Measurements from ENCODE around the gene USP36.

USP36 gene

DNA sequence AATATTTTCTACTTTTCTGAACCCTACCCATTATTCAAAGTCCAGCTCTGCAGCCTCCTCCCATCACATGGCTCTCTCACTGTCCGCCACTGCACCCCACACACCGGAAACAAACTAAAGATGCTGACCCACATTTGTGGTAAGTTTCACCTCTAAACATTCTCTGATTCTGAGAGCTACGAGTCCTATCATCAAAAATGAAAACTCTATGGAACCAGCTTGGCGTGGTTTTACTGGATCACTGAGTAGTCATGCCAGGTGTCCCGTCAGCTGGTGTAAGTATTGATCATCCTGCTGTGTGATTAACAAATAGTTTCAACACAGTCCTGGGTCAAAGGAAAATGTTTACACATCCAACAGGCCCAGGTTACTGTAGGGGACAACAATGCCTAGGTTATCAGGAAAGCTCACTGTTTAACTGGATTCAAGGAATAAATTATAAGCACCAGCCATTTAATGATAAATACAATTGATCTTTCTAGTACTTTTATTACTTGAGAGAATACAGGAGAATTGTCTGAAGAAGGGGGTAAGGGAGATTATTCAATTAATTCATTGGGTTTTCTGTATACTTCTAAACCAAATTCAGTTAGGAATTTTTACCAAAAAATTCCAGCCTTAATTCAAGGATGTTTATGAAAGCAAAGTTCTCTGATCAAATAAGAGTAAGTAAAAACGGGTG, 92.4 kb downstream of the USP36 start:
- DNase-seq = peak in 1 of 2 donors; percentile 47
- no peaks in the 10 kb centered on the region for H3K9me3 ChIP-seq
- H3K27me3 ChIP-seq = no peaks in the 10 kb centered on the region
- intact Hi-C loops (cut with DNase I; ENCODE audit: low total_unique reads) = loop anchor here (10.0 kb wide), 1 partner anchor 253 kb away; no protein-coding TSS in a partner anchor
- H3K27ac ChIP-seq = no peak overlapping the region
- TF ChIP-seq, protein P1, sequence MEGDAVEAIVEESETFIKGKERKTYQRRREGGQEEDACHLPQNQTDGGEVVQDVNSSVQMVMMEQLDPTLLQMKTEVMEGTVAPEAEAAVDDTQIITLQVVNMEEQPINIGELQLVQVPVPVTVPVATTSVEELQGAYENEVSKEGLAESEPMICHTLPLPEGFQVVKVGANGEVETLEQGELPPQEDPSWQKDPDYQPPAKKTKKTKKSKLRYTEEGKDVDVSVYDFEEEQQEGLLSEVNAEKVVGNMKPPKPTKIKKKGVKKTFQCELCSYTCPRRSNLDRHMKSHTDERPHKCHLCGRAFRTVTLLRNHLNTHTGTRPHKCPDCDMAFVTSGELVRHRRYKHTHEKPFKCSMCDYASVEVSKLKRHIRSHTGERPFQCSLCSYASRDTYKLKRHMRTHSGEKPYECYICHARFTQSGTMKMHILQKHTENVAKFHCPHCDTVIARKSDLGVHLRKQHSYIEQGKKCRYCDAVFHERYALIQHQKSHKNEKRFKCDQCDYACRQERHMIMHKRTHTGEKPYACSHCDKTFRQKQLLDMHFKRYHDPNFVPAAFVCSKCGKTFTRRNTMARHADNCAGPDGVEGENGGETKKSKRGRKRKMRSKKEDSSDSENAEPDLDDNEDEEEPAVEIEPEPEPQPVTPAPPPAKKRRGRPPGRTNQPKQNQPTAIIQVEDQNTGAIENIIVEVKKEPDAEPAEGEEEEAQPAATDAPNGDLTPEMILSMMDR (IDR thresholded peaks at IDR 0.05) = no peak
- H3K36me3 ChIP-seq = no peaks in the 10 kb centered on the region
- no peak overlapping the region for H3K4me3 ChIP-seq
- H3K4me1 ChIP-seq = peaks cover 0 to 14% (median 6%) of the 10 kb centered on the region in 4 donors

DNA sequence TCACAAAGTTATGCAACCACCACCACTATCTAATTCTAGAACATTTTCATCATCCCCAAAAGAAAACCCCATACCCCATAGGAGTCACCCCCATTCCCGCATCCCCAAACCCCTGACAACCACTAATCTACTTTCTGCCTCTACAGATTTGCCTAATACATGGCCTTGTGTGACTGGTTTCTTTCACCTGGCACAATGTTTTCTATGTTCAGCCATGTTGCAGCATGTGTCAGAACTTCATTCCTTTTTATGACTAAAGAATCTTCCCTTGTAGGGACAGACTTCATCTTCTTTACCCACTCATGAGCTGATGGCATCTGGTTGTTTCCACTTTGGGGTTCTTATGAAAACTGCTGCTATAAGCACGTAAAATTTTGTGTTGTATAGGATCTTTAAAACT, 93.1 kb downstream of the USP36 start:
- Histone ChIP-seq H3K9me3 (no peaks in the 10 kb centered on the region), H3K27me3 (no peaks in the 10 kb centered on the region), H3K4me3 (no peak overlapping the region), H3K27ac (peak overlapping the region in 1 of 2 donors; percentile 28), H3K4me1 (peaks cover 0 to 14% (median 6%) of the 10 kb centered on the region in 4 donors), H3K36me3 (no peaks in the 10 kb centered on the region)
- intact Hi-C loops (cut with DNase I; ENCODE audit: low total_unique reads) = loop anchor here (10.0 kb wide), 1 partner anchor 253 kb away; no protein-coding TSS in a partner anchor
- TF ChIP-seq, protein P1 (IDR thresholded peaks at IDR 0.05) = no peak
- no peak for DNase-seq

DNA sequence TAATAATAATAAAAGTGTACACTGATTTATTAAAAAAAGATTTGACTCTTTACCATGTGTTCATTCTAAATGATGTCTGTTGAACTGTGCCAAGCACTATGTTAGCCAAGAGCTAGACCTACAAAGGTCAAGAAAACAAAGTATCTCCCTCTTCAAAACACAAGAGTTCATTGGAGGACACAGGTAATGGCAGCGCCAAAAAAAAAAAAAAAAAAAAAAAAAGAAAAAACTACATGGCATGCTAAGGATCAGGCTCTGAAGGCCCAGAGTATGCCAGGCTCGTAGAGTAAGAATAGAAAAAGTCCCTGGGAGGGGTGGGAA, 93.7 kb downstream of the USP36 start:
- H3K36me3 ChIP-seq = no peaks in the 10 kb centered on the region
- TF ChIP-seq, protein P1 (IDR thresholded peaks at IDR 0.05) = no peak
- no peaks in the 10 kb centered on the region for H3K9me3 ChIP-seq
- DNase-seq = no peak
- no peak overlapping the region for H3K4me3 ChIP-seq
- H3K4me1 ChIP-seq = peaks cover 0 to 14% (median 6%) of the 10 kb centered on the region in 4 donors
- H3K27me3 ChIP-seq = no peaks in the 10 kb centered on the region
- H3K27ac ChIP-seq = no peak overlapping the region
- intact Hi-C loops (cut with DNase I; ENCODE audit: low total_unique reads) = loop anchor here (10.0 kb wide), 1 partner anchor 252 kb away; no protein-coding TSS in a partner anchor

- intact Hi-C loops (cut with DNase I; ENCODE audit: low total_unique reads) = loop anchor here (10.0 kb wide), 1 partner anchor 252 kb away; no protein-coding TSS in a partner anchor
- no peaks in the 10 kb centered on the region for H3K9me3 ChIP-seq
- H3K27ac ChIP-seq = no peak overlapping the region
- H3K4me3 ChIP-seq = no peak overlapping the region
- H3K27me3 ChIP-seq = no peaks in the 10 kb centered on the region
- no peaks in the 10 kb centered on the region for H3K36me3 ChIP-seq
- TF ChIP-seq, protein P1 (IDR thresholded peaks at IDR 0.05) = no peak
- H3K4me1 ChIP-seq = peaks cover 0 to 14% (median 6%) of the 10 kb centered on the region in 4 donors
- DNase-seq = no peak
Measured at GRCh38 chr17:78746263-78746948, 94.2 kb downstream of the USP36 start.

All from tibial artery (tissue), 4 donors.